K562 (cell line): ENCODE results near the gene IL1RAPL2. TPM values are rescaled to one million over a fixed set of nuclear protein-coding genes. Genes with fewer than 3 reads are reported as not detected.

Experiments used
- ATAC-seq: fragments of 200-7000 bp; cut with Tn5 transposase; 3 replicates; pipeline ENCODE4 v1.9.1; 2020; ENCODE audit warnings: moderate library complexity
- BruUV-seq: library from RNA; stranded (reverse); fragments of 400-500 nt; replicated peaks from 2 replicates; lab custom pipeline; 2021; lab: Mats Ljungman, UMichigan
- CTCF ChIA-PET: fragments of 300-600 bp; formaldehyde crosslinking; extraction: SDS; loops from one replicate; lab custom pipeline; 2021; ENCODE audit warnings: low intra/inter-chr PET ratio; lab: Yijun Ruan, JAX
- POLR2A ChIA-PET: fragments of 300-600, 350-650 bp; sonication (Branson Sonifier 250); formaldehyde crosslinking; extraction: SDS; loops from one replicate; lab custom pipeline; 2021; ENCODE audit warnings: antibody characterized with exemption, inconsistent platforms; lab: Yijun Ruan, JAX
- DNase-seq, 4 experiments: peaks; one replicate each; pipeline versions ENCODE4 v3.0.0 to v3.0.0-alpha.2; 2011 to 2018; ENCODE audit warnings: low spot score in 3 of 4, mixed read lengths in 3 of 4; ENCODE audit errors: extremely low read depth in 1 of 4
- FAIRE-seq: peaks from 2 replicates; lab custom pipeline; 2011; peaks lifted over from hg19 to GRCh38; lab: Jason Lieb, UNC
- H2AFZ ChIP-seq: 2 replicates; pipeline ENCODE4 v1.6.0; 2011; ENCODE audit warnings: low read depth, low read length, control low read depth, inconsistent platforms
- H3K27ac ChIP-seq: fragments of 200-600 bp; 3 replicates; pipeline ENCODE4 v1.8.0; 2011; ENCODE audit warnings: low read depth, mild to moderate bottlenecking, control low read depth, inconsistent platforms, low read length, moderate library complexity, mixed read lengths; ENCODE audit errors: extremely low read depth
- H3K27me3 ChIP-seq, 2 experiments: fragments of 300-600 bp in 1 of 2; 2 replicates in 1 of 2; 3 replicates in 1 of 2; pipeline versions ENCODE4 v1.6.0 to v1.8.0; 2011; ENCODE audit warnings: inconsistent platforms in 2 of 2, low read length in 2 of 2, mild to moderate bottlenecking in 1 of 2, mixed read lengths in 1 of 2, moderate library complexity in 1 of 2; ENCODE audit not compliant: control insufficient read depth in 2 of 2, insufficient read depth in 2 of 2
- H3K36me3 ChIP-seq: fragments of 300-600 bp; 3 replicates; pipeline ENCODE4 v1.8.0; 2011; ENCODE audit warnings: mild to moderate bottlenecking, low read length, inconsistent platforms; ENCODE audit not compliant: control insufficient read depth, insufficient read depth
- H3K4me1 ChIP-seq, 2 experiments: fragments of 200-600 bp in 1 of 2; replicated peaks in 1 of 2; 2 replicates in 1 of 2; 3 replicates in 1 of 2; pipeline versions ENCODE4 v1.5.1 to v1.8.0; 2011; ENCODE audit warnings: inconsistent platforms in 2 of 2, low read length in 2 of 2, mild to moderate bottlenecking in 1 of 2, mixed read lengths in 1 of 2, moderate library complexity in 1 of 2; ENCODE audit not compliant: control insufficient read depth in 2 of 2, insufficient read depth in 2 of 2
- H3K4me2 ChIP-seq: 2 replicates; pipeline ENCODE4 v1.6.1; 2011; ENCODE audit warnings: low read length, control low read depth, inconsistent platforms, mixed read lengths; ENCODE audit not compliant: insufficient read depth
- H3K4me3 ChIP-seq: fragments of 200-600 bp; sonication (generic), shearing (Covaris generic); 2 replicates; pipeline ENCODE4 v1.5.1; 2016; ENCODE audit warnings: control low read depth, inconsistent platforms
- H3K79me2 ChIP-seq: fragments of 200-600 bp; 3 replicates; pipeline ENCODE4 v1.8.0; 2011; ENCODE audit warnings: low read length, inconsistent platforms; ENCODE audit not compliant: control insufficient read depth, insufficient read depth
- H3K9ac ChIP-seq, 2 experiments: 2 replicates each; pipeline versions ENCODE4 v1.6.0 to v1.6.1; 2011; ENCODE audit warnings: low read depth in 2 of 2, low read length in 2 of 2, control low read depth in 1 of 2, inconsistent platforms in 1 of 2, mild to moderate bottlenecking in 1 of 2, mixed read lengths in 1 of 2; ENCODE audit not compliant: insufficient read depth in 1 of 2
- H3K9me1 ChIP-seq: one replicate; pipeline ENCODE4 v1.6.0; 2011; ENCODE audit warnings: inconsistent platforms, mild to moderate bottlenecking, low read length, moderate library complexity; ENCODE audit not compliant: control insufficient read depth, insufficient read depth
- H3K9me3 ChIP-seq: replicated peaks from 2 replicates; pipeline ENCODE4 v1.5.1; 2011; ENCODE audit warnings: low read depth, low read length, inconsistent platforms; ENCODE audit not compliant: control insufficient read depth, insufficient read depth
- H4K20me1 ChIP-seq: replicated peaks from 2 replicates; pipeline ENCODE4 v1.6.1; 2011; ENCODE audit warnings: low read length, inconsistent platforms, mixed read lengths; ENCODE audit not compliant: control insufficient read depth, insufficient read depth
- HLTF ChIP-seq: fragments of 450-650 bp; IDR thresholded peaks from 2 replicates; pipeline ENCODE4 v1.6.1; 2016
- KLF1 ChIP-seq: fragments of 450-650 bp; IDR thresholded peaks from 2 replicates; pipeline ENCODE4 v1.6.1; 2016; ENCODE audit warnings: missing genetic modification characterization, missing compliant biosample characterization
- PHB2 ChIP-seq: fragments of 450-650 bp; IDR thresholded peaks from 2 replicates; pipeline ENCODE4 v1.6.1; 2017; ENCODE audit warnings: low read depth
- PTBP1 ChIP-seq: fragments of 200-400 bp; formaldehyde crosslinking; IDR thresholded peaks from 2 replicates; pipeline ENCODE4 v1.6.1; 2017; ENCODE audit warnings: low read depth, low read length
- RUNX1 ChIP-seq: sonication (generic); IDR thresholded peaks from 2 replicates; pipeline ENCODE4 v1.6.1; 2016; ENCODE audit warnings: antibody characterized with exemption, low read depth
- TSHZ1 ChIP-seq: fragments of 250-450 bp; sonication (Bioruptor Pico); IDR thresholded peaks from 2 replicates; pipeline ENCODE4 v1.4.0; 2020; ENCODE audit warnings: mild to moderate bottlenecking, moderate library complexity
- ZFP30 ChIP-seq: fragments of 250-450 bp; sonication (Bioruptor Pico); IDR thresholded peaks from 2 replicates; pipeline ENCODE4 v1.8.0; 2022; ENCODE audit warnings: moderate library complexity, mild to moderate bottlenecking, inconsistent platforms, borderline replicate concordance
- ZNF197 ChIP-seq: fragments of 200-800 bp; sonication (Bioruptor generic); IDR thresholded peaks from 2 replicates; pipeline ENCODE4 v1.6.1; 2016; ENCODE audit warnings: low read depth, missing genetic modification characterization, missing compliant biosample characterization
- ZNF444 ChIP-seq: fragments of 250-450 bp; sonication (Bioruptor Pico); IDR thresholded peaks from 2 replicates; pipeline ENCODE4 v1.4.0; 2020; ENCODE audit warnings: mild to moderate bottlenecking, moderate library complexity
- ZNF77 ChIP-seq: fragments of 250-450 bp; sonication (Bioruptor Pico); IDR thresholded peaks from 2 replicates; pipeline ENCODE4 v1.5.0; 2020
- WGBS: fragments of 100-300 bp; shearing (Covaris generic); methylation state at CpG from one replicate; pipeline ENCODE4 v1.1.6; 2016; ENCODE audit warnings: low coverage, mixed read lengths; ENCODE audit not compliant: insufficient coverage; ENCODE audit errors: missing lambda C conversion rate; 5-methylcytosine and 5-hydroxymethylcytosine counted together
- in situ Hi-C: fragments of 300-500 bp; cut with MboI; formaldehyde crosslinking; loops from 4 replicates; pipeline ENCODE4 v1.15.0; 2018; ENCODE audit warnings: inconsistent platforms, mixed read lengths
- intact Hi-C: fragments of 100-400 bp; cut with micrococcal nuclease; formaldehyde crosslinking; loops from 2 replicates; pipeline ENCODE4 v1.14.2; 2022
- polyA plus RNA-seq, 8 experiments: library from polyadenylated mRNA; depleted of rRNA in 4 of 8; stranded (reverse) in 5 of 8; unstranded in 3 of 8; fragments of >200 nt; fragmentation: Nextera tagmentation in 2 of 8; fragmentation: Illumina TruSeq in 1 of 8; extraction: Ambion mirVana in 2 of 8; extraction: Trizol in 1 of 8; gene quantifications; 2 replicates each; pipeline versions ENCODE4 v1.2.1 to v1.2.3, GENCODE V29; 2011 to 2014; ENCODE audit warnings: inconsistent platforms in 1 of 8, missing spikeins in 1 of 8
- total RNA-seq, 7 experiments: library from RNA; depleted of rRNA in 6 of 7; stranded (reverse); fragments of >200 nt in 6 of 7; fragmentation: Illumina TruSeq in 2 of 7; extraction: Trizol in 2 of 7; gene quantifications; 2 replicates each; pipeline versions ENCODE4 v1.2.1 to v1.2.3, GENCODE V29; 2011 to 2021; ENCODE audit warnings: low replicate concordance in 1 of 7

Gene IL1RAPL2
- total and polyA plus RNA-seq, 9 of the 15 experiments (the other 6 are each of a cell fraction or from before 2014, with no cell fraction given) = not detected

DNA sequence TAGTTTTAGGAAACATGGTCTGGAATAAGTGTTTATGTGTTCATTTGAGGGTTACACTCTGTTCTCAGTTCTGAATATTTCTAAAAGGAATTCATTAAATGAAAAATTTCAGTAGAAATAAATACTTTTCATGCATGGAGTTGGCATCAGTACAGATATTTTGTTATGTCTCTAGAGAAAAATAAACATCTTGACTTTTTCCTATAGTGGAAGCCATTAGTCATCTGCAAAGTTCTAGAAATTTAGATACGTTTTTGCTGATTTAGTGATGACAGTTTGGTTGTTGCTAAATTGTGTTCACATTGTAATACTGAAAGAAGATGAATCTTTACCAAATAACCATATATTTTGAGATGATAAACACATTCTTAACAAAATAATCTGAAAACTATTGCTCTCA lies 922.7 kb downstream of the IL1RAPL2 start:
- Histone ChIP-seq H3K4me1 (no peaks in the 10 kb centered on the region), H3K36me3 (no peaks in the 10 kb centered on the region), H3K9me1 (no peaks in the 10 kb centered on the region), H3K4me2 (no peak overlapping the region), H4K20me1 (no peaks in the 10 kb centered on the region)
- no peak for DNase-seq
- intact Hi-C loops (no loop called here), in situ Hi-C loops (no loop called here)
- 0% methylated on average over 1 of the region's 1 CpG for WGBS
- no peak for ATAC-seq
- TF ChIP-seq HLTF (no peak), ZNF444 (no peak), ZFP30 (CRISPR knock-in tag) (no peak), ZNF197 (no peak), TSHZ1 (no peak), RUNX1 (no peak), ZNF77 (CRISPR knock-in tag) (no peak), PHB2 (no peak), PTBP1 (no peak), KLF1 (tag) (no peak)
- TF ChIP-seq, all 486 proteins: peak for 0
- no peak overlapping the region for H3K9ac ChIP-seq
- no TSS peak for BruUV-seq
- H3K79me2 ChIP-seq = no peaks in the 10 kb centered on the region
- no peaks in the 10 kb centered on the region; the same call in 1 of the 2 replicates for H3K9me3 ChIP-seq
- no peak overlapping the region for H3K27ac ChIP-seq
- ChIA-PET CTCF (no interaction called here), POLR2A (no interaction called here)
- H3K4me3 ChIP-seq = no peak overlapping the region
- no peak for FAIRE-seq
- H2AFZ ChIP-seq = no peak overlapping the region
- no peaks in the 10 kb centered on the region for H3K27me3 ChIP-seq
